Mammary epithelial cell (primary cell): ENCODE measurements around the gene LAGE3.

Experiments used
- EZH2 ChIP-seq: IDR thresholded peaks from 2 replicates; pipeline ENCODE4 v1.6.1; 2012; ENCODE audit warnings: low read length, inconsistent platforms, borderline replicate concordance
- TF ChIP-seq, protein P1 (sequence below), 2 donors: IDR thresholded peaks in 1 of 2; conservative IDR thresholded peaks in 1 of 2; 2 replicates each; pipeline ENCODE4 v1.5.1; 2011 to 2012; ENCODE audit warnings: inconsistent platforms in 2 of 2, low read length in 2 of 2, mild to moderate bottlenecking in 2 of 2, control low read depth in 1 of 2, low read depth in 1 of 2; ENCODE audit not compliant: insufficient read depth in 1 of 2; ENCODE audit errors: extremely low read depth in 1 of 2

DNA sequence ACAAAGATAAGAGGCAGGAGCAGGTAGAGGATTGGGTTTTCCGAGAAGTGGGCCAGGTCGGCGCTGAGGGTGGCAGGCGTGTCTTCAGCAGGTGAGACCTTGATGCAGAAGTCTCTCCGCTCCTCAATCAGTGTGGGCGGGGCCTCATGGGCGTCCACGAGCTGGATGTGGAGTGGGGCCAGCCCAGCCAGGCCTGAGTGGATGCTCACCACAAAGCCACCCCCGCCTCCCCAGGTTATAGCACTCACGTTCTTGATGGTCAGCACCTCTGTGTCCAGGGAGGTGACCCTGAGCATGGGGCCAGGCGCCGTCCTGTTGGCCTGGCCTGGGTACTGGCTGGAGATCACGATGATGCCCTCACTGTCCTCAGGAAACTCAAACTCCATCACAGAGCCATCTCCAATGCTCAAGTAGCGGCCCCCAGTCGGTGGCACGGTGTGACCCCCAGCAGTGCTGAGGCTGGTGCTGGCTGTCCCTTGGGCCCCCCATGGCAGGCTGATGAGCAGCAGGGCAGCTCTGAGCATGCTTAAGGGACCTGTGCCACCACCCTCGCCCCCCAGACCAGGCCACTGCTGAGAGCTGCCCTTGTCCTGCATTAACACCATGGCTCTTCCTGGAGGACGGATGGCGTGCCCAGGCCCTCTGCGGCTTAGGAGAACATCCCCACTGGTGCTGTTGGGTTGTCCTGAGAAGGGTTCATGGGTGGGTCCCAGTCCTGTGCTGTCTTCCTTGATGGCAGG lies 9.4 kb upstream of the LAGE3 start:
- TF ChIP-seq, protein P1, sequence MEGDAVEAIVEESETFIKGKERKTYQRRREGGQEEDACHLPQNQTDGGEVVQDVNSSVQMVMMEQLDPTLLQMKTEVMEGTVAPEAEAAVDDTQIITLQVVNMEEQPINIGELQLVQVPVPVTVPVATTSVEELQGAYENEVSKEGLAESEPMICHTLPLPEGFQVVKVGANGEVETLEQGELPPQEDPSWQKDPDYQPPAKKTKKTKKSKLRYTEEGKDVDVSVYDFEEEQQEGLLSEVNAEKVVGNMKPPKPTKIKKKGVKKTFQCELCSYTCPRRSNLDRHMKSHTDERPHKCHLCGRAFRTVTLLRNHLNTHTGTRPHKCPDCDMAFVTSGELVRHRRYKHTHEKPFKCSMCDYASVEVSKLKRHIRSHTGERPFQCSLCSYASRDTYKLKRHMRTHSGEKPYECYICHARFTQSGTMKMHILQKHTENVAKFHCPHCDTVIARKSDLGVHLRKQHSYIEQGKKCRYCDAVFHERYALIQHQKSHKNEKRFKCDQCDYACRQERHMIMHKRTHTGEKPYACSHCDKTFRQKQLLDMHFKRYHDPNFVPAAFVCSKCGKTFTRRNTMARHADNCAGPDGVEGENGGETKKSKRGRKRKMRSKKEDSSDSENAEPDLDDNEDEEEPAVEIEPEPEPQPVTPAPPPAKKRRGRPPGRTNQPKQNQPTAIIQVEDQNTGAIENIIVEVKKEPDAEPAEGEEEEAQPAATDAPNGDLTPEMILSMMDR (conservative IDR thresholded peaks at IDR 0.05 in 1 of 2, IDR thresholded peaks at IDR 0.05 in 1 of 2; ENCODE audit: extremely low read depth in 1 of 2, insufficient read depth in 1 of 2, low read depth in 1 of 2, low read length in 2 of 2), result no peak
- no peak for TF ChIP-seq EZH2
